HCT116 (cell line): ENCODE results near the gene FREM3. TPM values are rescaled to one million over a fixed set of nuclear protein-coding genes. Genes with fewer than 3 reads are reported as not detected.
A peak's percentile ranks its signal among the peaks of the same experiment; 100 is the strongest.

Experiments used
- ATAC-seq: fragments of 200-7000 bp; cut with Tn5 transposase; 2 replicates; pipeline ENCODE4 v1.9.1; 2020; ENCODE audit warnings: mild to moderate bottlenecking, moderate library complexity
- Bru-seq: library from RNA; stranded (reverse); fragments of 400-500 nt; gene quantifications from one replicate; lab custom pipeline; 2021; lab: Mats Ljungman, UMichigan
- BruChase-seq, 2 experiments: library from RNA; stranded (reverse); fragments of 400-500 nt; gene quantifications; one replicate each; lab custom pipeline; 2021; lab: Mats Ljungman, UMichigan
- BruUV-seq: library from RNA; stranded (reverse); fragments of 400-500 nt; replicated peaks from 2 replicates; lab custom pipeline; 2021; lab: Mats Ljungman, UMichigan
- CTCF ChIA-PET: fragments of 300-600 bp; sonication (Branson Sonifier 250); formaldehyde crosslinking; loops from one replicate; lab custom pipeline; 2021; ENCODE audit warnings: antibody characterized with exemption; lab: Charles Lee
- POLR2A ChIA-PET: fragments of 300-600, 350-600 bp; sonication (Branson Sonifier 250); formaldehyde crosslinking; loops from one replicate; lab custom pipeline; 2021; ENCODE audit warnings: antibody characterized with exemption; lab: Charles Lee
- RAD21 ChIA-PET, 2 experiments: fragments of 300-600 bp; sonication (Branson Sonifier 250); formaldehyde crosslinking; loops; one replicate each; lab custom pipeline; 2023; ENCODE audit warnings: low total read pairs in 2 of 2; ENCODE audit not compliant: uncharacterized antibody in 2 of 2, unreplicated experiment in 2 of 2, low non-redundant PET in 1 of 2; lab: Charles Lee
- DNase-seq: peaks from one replicate; pipeline ENCODE4 v3.0.0-alpha.2; 2010; ENCODE audit warnings: low read depth, low spot score
- H2AFZ ChIP-seq: fragments of 200-600 bp; shearing (Covaris generic), sonication (generic); 2 replicates; pipeline ENCODE4 v1.6.1; 2017; ENCODE audit warnings: low read depth, mixed run types, mixed read lengths, antibody characterized with exemption, low read length; ENCODE audit not compliant: poor library complexity, severe bottlenecking
- H3K27ac ChIP-seq: 2 replicates; pipeline ENCODE4 v1.5.1; 2012; ENCODE audit warnings: low read depth, low read length
- H3K27me3 ChIP-seq: fragments of 200-600 bp; sonication (generic); 2 replicates; pipeline ENCODE4 v1.6.1; 2016; ENCODE audit warnings: mixed run types, low read length, mixed read lengths; ENCODE audit not compliant: insufficient read depth
- H3K36me3 ChIP-seq, 2 experiments: fragments of 200-500 bp in 1 of 2; fragments of 200-600 bp in 1 of 2; sonication (Bioruptor generic) in 1 of 2; sonication (generic) in 1 of 2; 2 replicates each; pipeline versions ENCODE4 v1.5.1 to v1.6.1; 2014 to 2016; ENCODE audit warnings: low read length in 2 of 2, inconsistent platforms in 1 of 2, mixed read lengths in 1 of 2, mixed run types in 1 of 2; ENCODE audit not compliant: insufficient read depth in 2 of 2, control insufficient read depth in 1 of 2
- H3K4me1 ChIP-seq, 2 experiments: fragments of 200-600 bp in 1 of 2; sonication (generic) in 1 of 2; 2 replicates each; pipeline versions ENCODE4 v1.5.1 to v1.6.1; 2012 to 2017; ENCODE audit warnings: low read length in 2 of 2, inconsistent platforms in 1 of 2, mild to moderate bottlenecking in 1 of 2, mixed read lengths in 1 of 2, mixed run types in 1 of 2, moderate library complexity in 1 of 2; ENCODE audit not compliant: insufficient read depth in 2 of 2, control insufficient read depth in 1 of 2
- H3K4me2 ChIP-seq: fragments of 200-600 bp; sonication (generic); 2 replicates; pipeline ENCODE4 v1.6.1; 2017; ENCODE audit warnings: mixed run types, low read length, mixed read lengths
- H3K4me3 ChIP-seq, 2 experiments: fragments of 200-600 bp in 1 of 2; sonication (generic) in 1 of 2; replicated peaks in 1 of 2; 2 replicates each; pipeline ENCODE4 v1.5.1; 2011 to 2016; ENCODE audit warnings: low read length in 2 of 2, control low read depth in 1 of 2, low read depth in 1 of 2, mild to moderate bottlenecking in 1 of 2, mixed read lengths in 1 of 2, mixed run types in 1 of 2
- H3K79me2 ChIP-seq: fragments of 200-600 bp; sonication (generic); 2 replicates; pipeline ENCODE4 v1.6.1; 2017; ENCODE audit warnings: mild to moderate bottlenecking, mixed run types, low read length, moderate library complexity, mixed read lengths; ENCODE audit not compliant: insufficient read depth
- H3K9ac ChIP-seq: fragments of 200-600 bp; sonication (generic); 2 replicates; pipeline ENCODE4 v1.6.1; 2016; ENCODE audit warnings: low read length, mixed read lengths
- H3K9me2 ChIP-seq: fragments of 200-600 bp; sonication (generic), shearing (Covaris generic); 2 replicates; pipeline ENCODE4 v1.6.1; 2017; ENCODE audit warnings: mixed run types, mild to moderate bottlenecking, moderate library complexity; ENCODE audit not compliant: insufficient read depth
- H3K9me3 ChIP-seq, 2 experiments: fragments of 200-500 bp in 1 of 2; fragments of 200-600 bp in 1 of 2; sonication (Bioruptor generic) in 1 of 2; sonication (generic) in 1 of 2; 2 replicates each; pipeline ENCODE4 v1.6.1; 2014 to 2017; ENCODE audit warnings: low read length in 2 of 2, mixed read lengths in 2 of 2, inconsistent platforms in 1 of 2, low read depth in 1 of 2, mild to moderate bottlenecking in 1 of 2, mixed run types in 1 of 2, moderate library complexity in 1 of 2; ENCODE audit not compliant: control insufficient read depth in 1 of 2, insufficient read depth in 1 of 2
- H4K20me1 ChIP-seq: fragments of 200-600 bp; sonication (generic), shearing (Covaris generic); 2 replicates; pipeline ENCODE4 v1.6.1; 2017; ENCODE audit warnings: mixed run types, mild to moderate bottlenecking, moderate library complexity; ENCODE audit not compliant: insufficient read depth
- CEBPB ChIP-seq: IDR thresholded peaks from 2 replicates; pipeline ENCODE4 v1.6.1; 2012; ENCODE audit warnings: low read depth
- ELF1 ChIP-seq: IDR thresholded peaks from 2 replicates; pipeline ENCODE4 v1.6.1; 2012; ENCODE audit warnings: low read depth, borderline replicate concordance
- JUND ChIP-seq: IDR thresholded peaks from 2 replicates; pipeline ENCODE4 v1.6.1; 2012
- SIN3A ChIP-seq: IDR thresholded peaks from 2 replicates; pipeline ENCODE4 v1.6.1; 2012; ENCODE audit warnings: low read depth
- SP1 ChIP-seq: IDR thresholded peaks from 2 replicates; pipeline ENCODE4 v1.6.1; 2012; ENCODE audit warnings: low read depth
- YY1 ChIP-seq: IDR thresholded peaks from 2 replicates; pipeline ENCODE4 v1.6.1; 2011; ENCODE audit warnings: low read length, low read depth, moderate library complexity, mild to moderate bottlenecking; ENCODE audit not compliant: insufficient replicate concordance; ENCODE audit errors: extremely low read depth
- ZNF274 ChIP-seq: fragments of 200-500 bp; sonication (Bioruptor generic); IDR thresholded peaks from 2 replicates; pipeline ENCODE4 v1.6.1; 2014; ENCODE audit warnings: mild to moderate bottlenecking, low read depth, low read length, inconsistent platforms
- intact Hi-C: fragments of 100-400 bp; cut with micrococcal nuclease; formaldehyde crosslinking; loops from 2 replicates; pipeline ENCODE4 v1.10.0; 2022
- long read RNA-seq: library from polyadenylated mRNA; unstranded; transcript quantifications from one replicate; pipeline ENCODE4 v2.0.0, GENCODE V29; 2021; ENCODE audit not compliant: unreplicated experiment
- polyA plus RNA-seq: library from polyadenylated mRNA; unstranded; fragments of >200 nt; gene quantifications from 2 replicates; pipeline ENCODE4 v1.2.1, GENCODE V29; 2012; ENCODE audit warnings: missing spikeins
- total RNA-seq: library from RNA; stranded (reverse); gene quantifications from one replicate; pipeline ENCODE4 v1.2.1, GENCODE V29; 2021; ENCODE audit not compliant: unreplicated experiment
- TF ChIP-seq, protein P1 (sequence below): IDR thresholded peaks from 2 replicates; pipeline ENCODE4 v1.6.1; 2012; ENCODE audit warnings: low read depth

The FREM3 gene
- not detected for total RNA-seq
- not detected in 2 replicates for polyA plus RNA-seq
- percentile 0 among the genes with signal in this experiment for Bru-seq, nascent RNA
- not detected for BruChase-seq, experiment 1, labeled RNA remaining after a 6-hour chase
- not detected for BruChase-seq, experiment 2, labeled RNA remaining after a 2-hour chase
- long read RNA-seq: 0 reads

DNA sequence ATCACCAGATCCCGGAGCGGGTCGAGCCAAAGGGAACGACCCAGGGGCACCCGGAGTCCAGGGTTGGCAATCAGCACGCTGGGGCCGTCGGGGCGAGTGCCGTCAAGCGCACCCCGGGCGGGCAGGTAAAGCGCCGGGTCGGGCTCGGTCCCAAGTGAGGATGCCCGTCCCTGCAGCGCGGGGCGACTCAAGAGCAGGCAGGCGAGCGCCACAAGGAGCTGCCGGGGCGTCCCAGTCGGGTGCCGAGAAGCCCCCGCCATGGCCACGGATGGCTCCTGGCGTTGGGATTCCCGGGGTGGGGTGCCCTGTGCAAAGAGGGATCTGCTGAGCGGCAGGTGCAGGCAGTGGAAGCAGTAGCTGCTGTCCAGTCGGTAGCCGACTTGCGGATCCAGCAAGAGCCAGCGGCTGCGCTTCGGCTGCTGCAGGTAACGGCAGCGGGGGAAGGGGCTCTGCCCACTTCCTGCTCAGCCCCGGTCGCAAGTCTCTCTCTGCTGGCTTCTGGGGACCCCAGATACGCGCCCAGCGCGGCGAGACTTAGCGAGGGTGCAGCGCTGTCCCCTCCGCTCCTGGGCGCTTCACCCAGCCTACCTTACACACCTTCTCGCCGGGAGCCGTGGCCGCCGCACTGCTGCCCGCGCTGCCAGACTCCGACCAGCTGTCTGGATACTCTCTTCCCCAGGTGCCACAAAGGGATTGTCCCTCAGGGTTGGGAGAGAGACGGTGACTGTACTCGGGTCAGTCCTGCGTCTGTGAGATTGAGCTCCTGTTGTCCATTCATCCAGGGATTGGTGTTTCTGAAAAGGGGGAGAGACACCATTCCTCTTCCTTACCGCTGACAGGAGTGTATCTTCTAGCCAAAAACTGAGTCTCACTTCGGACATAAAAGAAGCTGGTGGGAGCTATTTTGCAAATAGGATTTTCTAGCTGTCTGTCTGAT lies at the start of gene FREM3:
Gene FREM3, minus strand, starts transcription at position 260 of the 937 bp plus-strand sequence. Its CDS starts 0 bp downstream, at position 260.
- Histone ChIP-seq H3K79me2 (no peaks in the 10 kb centered on the region), H4K20me1 (no peaks in the 10 kb centered on the region), H2AFZ (no peak within 1 kb of the TSS), H3K4me2 (no peak within 1 kb of the TSS), H3K4me1 (no peaks in the 10 kb centered on the region), H3K4me3 (no peak within 1 kb of the TSS), H3K27ac (no peak within 1 kb of the TSS), H3K27me3 (no peaks in the 10 kb centered on the region), H3K36me3 (no peaks in the 10 kb centered on the region), H3K9me3 (no peaks in the 10 kb centered on the region), H3K9me2 (no peaks in the 10 kb centered on the region), H3K9ac (no peak within 1 kb of the TSS)
- ATAC-seq (no peak), DNase-seq (no peak)
- POLR2A ChIA-PET: no interaction called here
- no TSS peak for BruUV-seq
- CTCF ChIA-PET: no interaction called here
- intact Hi-C loops: no loop called here
- no peak for TF ChIP-seq ZNF274
- no peak for TF ChIP-seq SIN3A
- TF ChIP-seq CEBPB: no peak
- TF ChIP-seq, protein P1, sequence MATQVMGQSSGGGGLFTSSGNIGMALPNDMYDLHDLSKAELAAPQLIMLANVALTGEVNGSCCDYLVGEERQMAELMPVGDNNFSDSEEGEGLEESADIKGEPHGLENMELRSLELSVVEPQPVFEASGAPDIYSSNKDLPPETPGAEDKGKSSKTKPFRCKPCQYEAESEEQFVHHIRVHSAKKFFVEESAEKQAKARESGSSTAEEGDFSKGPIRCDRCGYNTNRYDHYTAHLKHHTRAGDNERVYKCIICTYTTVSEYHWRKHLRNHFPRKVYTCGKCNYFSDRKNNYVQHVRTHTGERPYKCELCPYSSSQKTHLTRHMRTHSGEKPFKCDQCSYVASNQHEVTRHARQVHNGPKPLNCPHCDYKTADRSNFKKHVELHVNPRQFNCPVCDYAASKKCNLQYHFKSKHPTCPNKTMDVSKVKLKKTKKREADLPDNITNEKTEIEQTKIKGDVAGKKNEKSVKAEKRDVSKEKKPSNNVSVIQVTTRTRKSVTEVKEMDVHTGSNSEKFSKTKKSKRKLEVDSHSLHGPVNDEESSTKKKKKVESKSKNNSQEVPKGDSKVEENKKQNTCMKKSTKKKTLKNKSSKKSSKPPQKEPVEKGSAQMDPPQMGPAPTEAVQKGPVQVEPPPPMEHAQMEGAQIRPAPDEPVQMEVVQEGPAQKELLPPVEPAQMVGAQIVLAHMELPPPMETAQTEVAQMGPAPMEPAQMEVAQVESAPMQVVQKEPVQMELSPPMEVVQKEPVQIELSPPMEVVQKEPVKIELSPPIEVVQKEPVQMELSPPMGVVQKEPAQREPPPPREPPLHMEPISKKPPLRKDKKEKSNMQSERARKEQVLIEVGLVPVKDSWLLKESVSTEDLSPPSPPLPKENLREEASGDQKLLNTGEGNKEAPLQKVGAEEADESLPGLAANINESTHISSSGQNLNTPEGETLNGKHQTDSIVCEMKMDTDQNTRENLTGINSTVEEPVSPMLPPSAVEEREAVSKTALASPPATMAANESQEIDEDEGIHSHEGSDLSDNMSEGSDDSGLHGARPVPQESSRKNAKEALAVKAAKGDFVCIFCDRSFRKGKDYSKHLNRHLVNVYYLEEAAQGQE: no peak
- TF ChIP-seq SP1: no peak
- TF ChIP-seq YY1: no peak
- no peak for TF ChIP-seq ELF1
- TF ChIP-seq JUND: no peak
- RAD21 ChIA-PET: no interaction called here
